Parathyroid adenoma (tissue), 2 donors: ENCODE data around the gene HLCS.

ENCODE experiments used
- H2AFZ ChIP-seq: fragments of 300-600 bp; sonication (generic); one replicate; pipeline ENCODE4 v1.7.0; 2017; ENCODE audit warnings: antibody characterized with exemption, mild to moderate bottlenecking
- H3K27ac ChIP-seq: fragments of 300-600 bp; sonication (generic); one replicate; pipeline ENCODE4 v1.7.0; 2017
- H3K27me3 ChIP-seq: fragments of 300-600 bp; sonication (generic); one replicate; pipeline ENCODE4 v1.7.0; 2017; ENCODE audit warnings: low read length; ENCODE audit not compliant: control insufficient read depth, insufficient read depth
- H3K36me3 ChIP-seq: fragments of 300-600 bp; sonication (generic); one replicate; pipeline ENCODE4 v1.7.0; 2017; ENCODE audit warnings: low read length; ENCODE audit not compliant: control insufficient read depth, insufficient read depth
- H3K4me1 ChIP-seq: fragments of 300-600 bp; sonication (generic); one replicate; pipeline ENCODE4 v1.7.0; 2017; ENCODE audit warnings: control low read depth
- H3K4me2 ChIP-seq: fragments of 300-600 bp; sonication (generic); one replicate; pipeline ENCODE4 v1.7.0; 2017; ENCODE audit warnings: low read length
- H3K4me3 ChIP-seq: fragments of 300-600 bp; sonication (generic); one replicate; pipeline ENCODE4 v1.7.0; 2017; ENCODE audit warnings: low read depth, low read length
- H3K79me2 ChIP-seq: fragments of 300-600 bp; sonication (generic); one replicate; pipeline ENCODE4 v1.7.0; 2017; ENCODE audit warnings: control low read depth
- H3K9ac ChIP-seq: fragments of 300-600 bp; sonication (generic); one replicate; pipeline ENCODE4 v1.7.0; 2017; ENCODE audit warnings: mild to moderate bottlenecking
- H3K9me3 ChIP-seq: fragments of 300-600 bp; sonication (generic); one replicate; pipeline ENCODE4 v1.7.0; 2017; ENCODE audit warnings: low read length; ENCODE audit not compliant: control insufficient read depth
- CTCF ChIP-seq: fragments of 300-600 bp; sonication (generic); IDR thresholded peaks from one replicate; pipeline ENCODE4 v1.7.0; 2017; ENCODE audit warnings: antibody characterized with exemption, mild to moderate bottlenecking
- donor health status: primary hyperparathyroidism.

The HLCS gene

GRCh38 chr21:36909901-36910561, 56.4 kb downstream of the HLCS start:
- Histone ChIP-seq H3K36me3 (no peaks in the 10 kb centered on the region), H3K79me2 (peaks cover 10% of the 10 kb centered on the region), H3K4me1 (no peaks in the 10 kb centered on the region), H2AFZ (no peak overlapping the region), H3K4me3 (no peak overlapping the region), H3K27me3 (no peaks in the 10 kb centered on the region), H3K27ac (no peak overlapping the region), H3K4me2 (no peak overlapping the region), H3K9me3 (no peaks in the 10 kb centered on the region), H3K9ac (no peak overlapping the region)
- TF ChIP-seq CTCF: no peak

GRCh38 chr21:36909423-36909822, 57.0 kb downstream of the HLCS start:
- Histone ChIP-seq H3K27me3 (no peaks in the 10 kb centered on the region), H3K4me3 (no peak overlapping the region), H3K4me2 (no peak overlapping the region)

GRCh38 chr21:36908260-36908908, 58.1 kb downstream of the HLCS start:
- no peak overlapping the region for H3K9ac ChIP-seq
- TF ChIP-seq CTCF: no peak
- no peaks in the 10 kb centered on the region for H3K9me3 ChIP-seq
- no peak overlapping the region for H3K4me2 ChIP-seq
- no peaks in the 10 kb centered on the region for H3K79me2 ChIP-seq
- H3K27me3 ChIP-seq: no peaks in the 10 kb centered on the region
- no peaks in the 10 kb centered on the region for H3K4me1 ChIP-seq
- no peak overlapping the region for H3K4me3 ChIP-seq
- no peak overlapping the region for H3K27ac ChIP-seq
- H3K36me3 ChIP-seq: no peaks in the 10 kb centered on the region
- H2AFZ ChIP-seq: no peak overlapping the region

More at GRCh38 chr21:36909423-36909822, 57.0 kb downstream of the HLCS start:
- Histone ChIP-seq H3K79me2 (peaks cover 6% of the 10 kb centered on the region), H3K9me3 (no peaks in the 10 kb centered on the region), H3K36me3 (no peaks in the 10 kb centered on the region), H3K27ac (no peak overlapping the region), H2AFZ (no peak overlapping the region), H3K9ac (no peak overlapping the region), H3K4me1 (no peaks in the 10 kb centered on the region)
- TF ChIP-seq CTCF: no peak

GRCh38 chr21:36904093-36904666, 62.3 kb downstream of the HLCS start:
- no peaks in the 10 kb centered on the region for H3K9me3 ChIP-seq
- H3K36me3 ChIP-seq: no peaks in the 10 kb centered on the region
- no peak overlapping the region for H3K4me3 ChIP-seq
- H3K27ac ChIP-seq: no peak overlapping the region
- H3K27me3 ChIP-seq: no peaks in the 10 kb centered on the region
- no peaks in the 10 kb centered on the region for H3K79me2 ChIP-seq
- H3K4me2 ChIP-seq: no peak overlapping the region
- TF ChIP-seq CTCF: no peak
- no peak overlapping the region for H2AFZ ChIP-seq
- no peaks in the 10 kb centered on the region for H3K4me1 ChIP-seq
- H3K9ac ChIP-seq: no peak overlapping the region
